Aorta (tissue), 5 donors: ENCODE data around the gene KCNG3. TPM values are rescaled to one million over a fixed set of nuclear protein-coding genes. Genes with fewer than 3 reads are reported as not detected.

Experiments used
- ATAC-seq: fragments of 200-7000 bp; cut with Tn5 transposase; one replicate; pipeline ENCODE4 v1.9.1; 2022; ENCODE audit warnings: moderate library complexity; ENCODE audit not compliant: low FRiP score
- DNase-seq, 2 donors: peaks; one replicate each; pipeline ENCODE4 v3.0.0-alpha.2; 2020
- H3K27ac ChIP-seq, 2 donors: one replicate each; pipeline ENCODE4 v1.5.1; 2013; ENCODE audit warnings: low read length in 2 of 2, mild to moderate bottlenecking in 2 of 2, moderate library complexity in 2 of 2, control low read depth in 1 of 2, inconsistent platforms in 1 of 2, low read depth in 1 of 2
- H3K27me3 ChIP-seq, 2 donors: one replicate each; pipeline ENCODE4 v1.6.1; 2013; ENCODE audit warnings: control low read depth in 1 of 2, low read length in 1 of 2, mild to moderate bottlenecking in 1 of 2, moderate library complexity in 1 of 2; ENCODE audit not compliant: insufficient read depth in 2 of 2, control insufficient read depth in 1 of 2
- H3K36me3 ChIP-seq, 2 donors: one replicate each; pipeline ENCODE4 v1.6.1; 2013; ENCODE audit warnings: control low read depth in 1 of 2, low read length in 1 of 2, mild to moderate bottlenecking in 1 of 2; ENCODE audit not compliant: insufficient read depth in 2 of 2, control insufficient read depth in 1 of 2
- H3K4me1 ChIP-seq, 2 donors: one replicate each; pipeline ENCODE4 v1.6.1; 2013; ENCODE audit warnings: low read length in 2 of 2, control low read depth in 1 of 2, mild to moderate bottlenecking in 1 of 2, moderate library complexity in 1 of 2; ENCODE audit not compliant: insufficient read depth in 2 of 2, control insufficient read depth in 1 of 2
- H3K4me3 ChIP-seq, 2 donors: one replicate each; pipeline ENCODE4 v1.5.1; 2013; ENCODE audit warnings: low read length in 2 of 2, control low read depth in 1 of 2, mild to moderate bottlenecking in 1 of 2
- H3K9me3 ChIP-seq: one replicate; pipeline ENCODE4 v1.6.1; 2013; ENCODE audit warnings: mild to moderate bottlenecking, low read length; ENCODE audit not compliant: control insufficient read depth
- WGBS, 2 donors: extraction: QIAGEN DNeasy Blood & Tissue Kit; methylation state at CpG; one replicate each; pipeline ENCODE4 v1.1.7; 2013; 5-methylcytosine and 5-hydroxymethylcytosine counted together
- intact Hi-C, 2 donors: fragments of 100-400 bp; cut with DNase I; formaldehyde crosslinking; loops; one replicate each; pipeline versions ENCODE4 v1.14.2 to v1.15.0; 2022
- polyA plus RNA-seq, 2 donors: library from polyadenylated mRNA; stranded (reverse); fragments of 200-250 nt; gene quantifications; one replicate each; pipeline ENCODE4 v1.2.3, GENCODE V29; 2013
- total RNA-seq, 2 donors: library from RNA; stranded (reverse); fragmentation: NEBNext Ultra II Directional; extraction: Animal tissue kit (Norgen Biotek cat#: 25700); gene quantifications; one replicate each; pipeline ENCODE4 v1.2.1, GENCODE V29; 2021
- donor health status: healthy with polysubstance abuse.
- donor health status: Bipolar disorder and iron deficiency.
- donor health status: DM: no; HTN: no; CAD: no.
- donor health status: DM: no; HTN: no; CAD: no.
- donor health status: DM: yes; HTN: yes; CAD: no.

The KCNG3 gene
- total and polyA plus RNA-seq, 4 donors = 0.24 TPM; not detected in 3

DNA sequence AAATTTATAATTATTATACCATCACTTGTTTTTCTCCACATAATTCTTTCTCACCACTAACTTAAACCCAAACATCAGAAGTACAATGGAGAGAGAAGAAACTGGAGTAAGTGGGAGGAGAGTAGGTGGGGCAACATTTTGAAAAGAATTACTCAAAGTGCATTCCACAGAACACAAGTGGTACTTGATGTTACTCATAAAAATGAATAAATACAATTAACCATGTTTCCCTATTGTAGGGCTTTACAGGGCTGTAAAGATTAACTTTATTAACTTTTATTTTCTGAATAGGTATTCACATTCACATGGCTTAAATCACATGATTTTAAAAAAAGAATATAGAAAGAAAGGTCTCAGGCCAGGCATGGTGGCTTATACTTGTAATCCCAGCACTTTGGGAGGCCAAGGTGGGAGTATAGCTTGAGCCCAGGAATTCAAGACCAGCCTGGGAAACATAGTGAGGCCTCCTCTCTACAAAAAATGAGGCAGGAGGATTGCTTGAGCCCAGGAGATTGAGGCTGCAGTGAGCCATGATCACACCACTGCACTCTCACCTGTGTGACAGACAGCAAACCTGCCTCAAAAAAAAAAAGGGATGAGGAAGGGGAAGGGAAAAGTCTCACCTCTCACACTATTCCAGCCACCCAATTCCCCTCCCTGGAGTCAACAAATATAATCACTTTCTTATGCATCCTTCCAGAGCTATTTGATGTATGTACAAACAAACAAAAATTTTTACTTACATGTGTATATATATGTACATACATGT lies 47.1 kb downstream of the KCNG3 start:
- intact Hi-C loops = no loop called here
- ATAC-seq (no peak), DNase-seq (no peak)

DNA sequence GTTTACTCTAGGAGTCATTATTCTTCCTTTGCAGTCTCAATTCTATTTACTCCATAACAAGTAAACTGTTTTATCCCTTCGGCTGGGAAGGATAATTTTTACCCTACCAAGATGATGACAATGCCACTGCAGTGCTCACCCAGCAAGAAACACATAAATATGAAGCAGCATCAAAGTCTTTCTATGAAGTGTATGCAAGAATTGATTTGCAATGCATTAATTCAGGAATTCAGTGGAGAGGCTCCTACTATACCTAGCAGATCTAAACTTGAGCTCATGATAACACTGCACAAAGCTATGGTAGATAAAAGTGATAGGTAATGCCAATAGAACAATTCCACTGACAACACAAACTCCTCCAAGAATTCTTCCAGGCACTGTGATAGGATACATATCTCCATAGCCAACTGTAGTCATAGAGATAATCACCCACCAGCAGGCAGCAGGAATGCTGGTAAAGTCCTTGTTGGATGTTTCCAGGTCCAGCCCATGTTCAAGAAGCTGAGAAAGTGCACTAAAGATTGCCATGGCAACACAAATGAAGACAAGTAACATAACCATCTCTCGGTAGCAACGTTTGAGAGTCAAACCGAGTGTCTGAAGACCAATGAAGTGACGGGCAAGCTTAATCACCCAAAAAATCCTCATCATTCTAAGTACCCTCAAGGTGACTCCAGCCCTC lies 49.9 kb downstream of the KCNG3 start:
- 77 to 82% methylated on average over 5 of the region's 5 CpGs for WGBS, 2 donors
- intact Hi-C loops = no loop called here
- no peak overlapping the region for H3K4me3 ChIP-seq
- no peak for DNase-seq
- H3K9me3 ChIP-seq = no peaks in the 10 kb centered on the region
- ATAC-seq = no peak
- no peaks in the 10 kb centered on the region for H3K27me3 ChIP-seq
- no peaks in the 10 kb centered on the region for H3K4me1 ChIP-seq
- no peaks in the 10 kb centered on the region for H3K36me3 ChIP-seq
- no peak overlapping the region for H3K27ac ChIP-seq

More for the DNA sequence above, 47.1 kb downstream of the KCNG3 start:
- H3K27me3 ChIP-seq = no peaks in the 10 kb centered on the region
- no peaks in the 10 kb centered on the region for H3K9me3 ChIP-seq
- H3K36me3 ChIP-seq = no peaks in the 10 kb centered on the region
- H3K4me1 ChIP-seq = no peaks in the 10 kb centered on the region
- no peak overlapping the region for H3K4me3 ChIP-seq
- no peak overlapping the region for H3K27ac ChIP-seq

DNA sequence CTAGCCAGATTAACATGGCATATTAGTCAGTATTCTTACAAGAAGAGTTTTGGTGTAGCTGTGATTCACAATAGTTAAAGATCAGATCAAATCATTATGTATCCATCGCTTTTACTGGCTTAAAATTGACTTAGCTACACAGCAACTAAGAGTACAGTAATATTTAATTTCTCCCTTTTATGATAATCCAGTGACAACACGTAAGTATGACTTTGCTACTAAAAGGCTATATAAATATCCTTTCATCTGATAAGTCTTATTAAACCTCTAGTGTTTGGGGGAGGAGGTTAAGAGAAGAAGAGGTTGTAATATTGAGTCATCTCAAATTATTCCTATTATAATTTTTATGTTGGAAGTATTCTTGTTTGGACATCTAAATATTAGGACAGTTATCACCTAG lies 51.0 kb downstream of the KCNG3 start:
- Histone ChIP-seq H3K9me3 (no peaks in the 10 kb centered on the region), H3K36me3 (no peaks in the 10 kb centered on the region), H3K4me1 (no peaks in the 10 kb centered on the region), H3K27me3 (no peaks in the 10 kb centered on the region), H3K4me3 (no peak overlapping the region), H3K27ac (no peak overlapping the region)
- DNase-seq (no peak), ATAC-seq (no peak)
- intact Hi-C loops = no loop called here
- 70 to 71% methylated on average over 2 of the region's 2 CpGs for WGBS, 2 donors

DNA sequence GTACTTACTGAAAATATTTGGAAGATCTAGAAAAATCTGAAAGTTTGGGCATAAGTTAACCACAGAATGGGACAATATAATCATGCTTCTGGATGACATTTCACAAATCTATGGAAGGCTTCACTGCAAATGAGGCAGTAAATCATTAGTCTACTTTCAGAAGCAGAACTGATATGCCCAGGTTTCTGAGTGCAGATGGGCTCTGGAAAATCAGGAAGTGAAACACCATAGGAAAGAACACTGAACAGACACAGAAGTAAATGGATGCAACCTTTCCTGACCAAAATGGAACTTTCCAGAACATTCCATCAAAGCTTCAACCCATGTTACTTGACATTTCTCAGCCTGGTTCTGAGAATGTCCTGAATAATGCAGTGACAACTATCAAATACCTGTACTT lies 55.1 kb downstream of the KCNG3 start:
- ATAC-seq (no peak), DNase-seq (no peak)
- no peaks in the 10 kb centered on the region for H3K4me1 ChIP-seq
- no peak overlapping the region for H3K27ac ChIP-seq
- no peaks in the 10 kb centered on the region for H3K9me3 ChIP-seq
- H3K36me3 ChIP-seq = no peaks in the 10 kb centered on the region
- H3K27me3 ChIP-seq = peaks cover 0 to 1% of the 10 kb centered on the region in 2 donors
- intact Hi-C loops = no loop called here
- no peak overlapping the region for H3K4me3 ChIP-seq

DNA sequence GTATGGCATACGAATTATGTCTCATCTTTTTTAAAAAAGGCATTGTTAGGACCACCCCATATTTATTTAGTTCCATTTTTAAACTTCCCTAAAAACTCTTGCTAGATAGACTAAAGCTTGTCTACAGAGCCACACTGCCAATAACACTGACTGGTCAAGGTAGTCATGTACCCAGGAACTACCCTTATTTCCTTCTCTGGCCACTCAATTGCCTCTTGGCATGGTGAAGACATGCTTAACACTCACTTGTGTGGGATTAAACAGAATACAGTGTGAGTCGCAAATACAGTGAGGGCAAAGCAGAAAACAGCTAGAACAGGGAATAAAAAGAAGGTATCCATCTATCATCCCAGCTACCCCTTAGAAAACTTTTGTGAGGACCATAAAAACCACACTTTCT lies 57.4 kb downstream of the KCNG3 start:
- intact Hi-C loops = no loop called here

DNA sequence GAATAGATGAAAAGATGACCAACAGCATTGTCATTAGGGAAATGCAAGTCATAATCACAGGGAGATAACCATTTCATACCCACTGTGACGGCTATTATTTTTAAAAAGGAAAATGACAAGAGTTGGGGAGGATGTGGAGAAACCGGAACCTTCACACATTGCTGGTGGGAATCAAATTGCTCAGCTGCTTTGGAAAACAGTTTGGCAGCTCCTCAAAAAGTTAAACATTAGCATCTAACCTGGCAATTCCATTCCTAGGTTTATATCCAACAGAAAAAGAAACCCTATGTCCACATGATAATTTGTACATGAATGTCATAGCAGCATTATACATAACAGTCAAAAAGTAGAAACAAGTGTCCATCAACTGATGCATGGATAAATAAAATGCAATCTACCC lies 58.2 kb downstream of the KCNG3 start:
- Histone ChIP-seq H3K9me3 (no peaks in the 10 kb centered on the region), H3K4me1 (no peaks in the 10 kb centered on the region), H3K27ac (no peak overlapping the region), H3K36me3 (no peaks in the 10 kb centered on the region), H3K4me3 (no peak overlapping the region), H3K27me3 (peaks cover 0 to 1% of the 10 kb centered on the region in 2 donors)
- 84 to 86% methylated on average over 2 of the region's 2 CpGs for WGBS, 2 donors
- intact Hi-C loops = no loop called here
- DNase-seq (no peak), ATAC-seq (no peak)

More for the DNA sequence above, 57.4 kb downstream of the KCNG3 start:
- Histone ChIP-seq H3K9me3 (no peaks in the 10 kb centered on the region), H3K27ac (no peak overlapping the region), H3K4me3 (no peak overlapping the region), H3K36me3 (no peaks in the 10 kb centered on the region), H3K27me3 (peaks cover 0 to 1% of the 10 kb centered on the region in 2 donors), H3K4me1 (no peaks in the 10 kb centered on the region)
- WGBS, 2 donors = 68 to 78% methylated on average over 2 of the region's 2 CpGs
- DNase-seq = no peak
- no peak for ATAC-seq

DNA sequence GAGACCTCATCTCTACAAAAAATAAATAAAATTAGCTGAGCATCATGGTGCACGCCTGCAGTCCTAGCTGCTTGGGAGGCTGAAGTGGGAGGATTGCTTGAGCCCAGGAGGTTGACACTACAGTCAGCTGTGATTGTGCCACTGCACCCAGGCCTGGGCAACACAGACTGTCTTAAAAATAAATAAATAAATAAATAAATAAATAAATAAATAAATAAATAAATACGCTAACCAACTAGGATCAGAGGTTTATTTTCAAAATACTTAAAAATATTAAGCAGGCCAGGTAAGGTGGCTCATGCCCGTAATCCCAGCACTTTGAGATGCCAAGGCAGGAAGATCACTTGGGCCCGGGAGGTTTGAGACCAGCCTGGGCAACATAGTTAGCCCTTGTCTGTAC lies 63.6 kb downstream of the KCNG3 start:
- no peaks in the 10 kb centered on the region for H3K27me3 ChIP-seq
- 95 to 96% methylated on average over 4 of the region's 4 CpGs for WGBS, 2 donors
- H3K4me1 ChIP-seq = no peaks in the 10 kb centered on the region
- no peaks in the 10 kb centered on the region for H3K36me3 ChIP-seq
- H3K4me3 ChIP-seq = no peak overlapping the region
- DNase-seq (no peak), ATAC-seq (no peak)
- intact Hi-C loops = no loop called here
- no peaks in the 10 kb centered on the region for H3K9me3 ChIP-seq
- H3K27ac ChIP-seq = no peak overlapping the region

DNA sequence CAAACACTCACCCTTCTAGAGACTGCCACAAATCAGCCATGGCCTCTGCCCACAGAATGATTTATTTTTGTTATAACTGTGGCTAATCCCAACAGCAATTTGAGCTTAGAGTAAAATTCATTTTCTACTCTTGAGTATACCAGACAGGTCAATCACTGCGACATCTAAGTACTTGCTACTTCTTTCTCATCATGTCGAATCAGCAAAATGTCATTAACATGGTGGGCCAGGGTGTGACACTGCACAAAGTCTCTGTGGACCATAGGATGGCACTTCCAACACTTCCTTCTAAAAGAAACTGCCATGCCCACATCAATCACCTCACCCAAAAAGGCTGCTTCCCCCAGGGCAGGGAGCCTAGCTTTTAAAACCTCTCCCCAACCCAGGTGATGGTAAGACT lies 64.4 kb downstream of the KCNG3 start:
- ATAC-seq (no peak), DNase-seq (no peak)
- Histone ChIP-seq H3K9me3 (no peaks in the 10 kb centered on the region), H3K36me3 (no peaks in the 10 kb centered on the region), H3K27me3 (no peaks in the 10 kb centered on the region), H3K27ac (no peak overlapping the region), H3K4me1 (no peaks in the 10 kb centered on the region), H3K4me3 (no peak overlapping the region)
- intact Hi-C loops = no loop called here
- WGBS, 2 donors = 71 to 84% methylated on average over 2 of the region's 2 CpGs

DNA sequence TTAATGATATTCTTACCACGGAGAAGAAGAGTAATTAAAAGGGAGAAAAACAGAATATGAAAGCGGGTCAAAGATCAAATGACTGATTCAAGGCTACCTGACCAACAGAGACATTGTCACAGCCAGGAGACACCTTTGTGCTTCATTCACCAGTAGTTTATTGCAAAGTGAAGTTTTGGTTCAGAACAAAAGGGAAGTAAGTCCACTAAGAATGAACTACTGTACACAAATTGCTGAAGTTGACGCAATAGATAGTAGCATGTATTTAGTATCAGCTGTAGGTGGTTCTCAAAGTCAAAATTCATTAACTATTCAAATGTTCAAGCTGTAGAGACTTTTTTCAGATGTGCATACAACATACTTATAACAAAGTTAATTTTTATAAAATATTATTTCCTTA lies 68.1 kb downstream of the KCNG3 start:
- H3K36me3 ChIP-seq = no peaks in the 10 kb centered on the region
- intact Hi-C loops = no loop called here
- no peak overlapping the region for H3K27ac ChIP-seq
- no peaks in the 10 kb centered on the region for H3K27me3 ChIP-seq
- H3K4me3 ChIP-seq = no peak overlapping the region
- WGBS, 2 donors = 82 to 84% methylated on average over 3 of the region's 3 CpGs
- ATAC-seq (no peak), DNase-seq (no peak)
- no peaks in the 10 kb centered on the region for H3K9me3 ChIP-seq
- H3K4me1 ChIP-seq = no peaks in the 10 kb centered on the region
